Astrocyte (in vitro differentiated cells and primary cell): ENCODE measurements around the gene CMSS1.

Experiments
- EZH2 ChIP-seq: IDR thresholded peaks from 2 replicates; pipeline ENCODE4 v1.6.1; 2012; ENCODE audit warnings: mild to moderate bottlenecking, low read length, inconsistent platforms; ENCODE audit not compliant: insufficient read depth
- TF ChIP-seq, protein P1 (sequence below): IDR thresholded peaks from 2 replicates; pipeline ENCODE4 v1.5.1; 2011; ENCODE audit warnings: low read depth, mild to moderate bottlenecking, inconsistent platforms, low read length, moderate library complexity; ENCODE audit not compliant: insufficient read depth

DNA sequence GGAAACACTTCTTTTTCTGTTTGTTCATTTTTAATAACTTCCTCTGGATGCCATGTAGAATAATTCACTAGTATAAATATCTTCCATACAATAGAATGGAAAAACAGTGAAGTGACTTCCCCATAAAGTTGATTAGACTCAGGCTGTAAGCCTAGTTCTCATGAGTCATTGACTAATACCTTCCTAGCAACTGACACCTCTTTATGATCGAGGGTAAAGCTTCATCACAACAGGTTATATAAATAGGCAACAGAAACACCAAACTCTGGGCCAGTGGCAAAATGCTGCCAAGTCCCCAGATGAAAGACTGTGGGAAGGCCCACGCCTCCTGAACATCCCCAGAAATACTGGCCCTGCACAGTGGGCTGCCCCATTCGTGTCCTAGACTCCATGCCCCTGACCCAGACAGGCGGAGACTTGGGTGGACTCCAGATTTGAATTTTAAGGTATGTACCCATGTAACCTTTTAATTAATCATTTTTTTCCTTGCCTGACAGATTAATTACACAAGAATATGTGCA lies 371.8 kb downstream of the CMSS1 start:
- TF ChIP-seq, protein P1, sequence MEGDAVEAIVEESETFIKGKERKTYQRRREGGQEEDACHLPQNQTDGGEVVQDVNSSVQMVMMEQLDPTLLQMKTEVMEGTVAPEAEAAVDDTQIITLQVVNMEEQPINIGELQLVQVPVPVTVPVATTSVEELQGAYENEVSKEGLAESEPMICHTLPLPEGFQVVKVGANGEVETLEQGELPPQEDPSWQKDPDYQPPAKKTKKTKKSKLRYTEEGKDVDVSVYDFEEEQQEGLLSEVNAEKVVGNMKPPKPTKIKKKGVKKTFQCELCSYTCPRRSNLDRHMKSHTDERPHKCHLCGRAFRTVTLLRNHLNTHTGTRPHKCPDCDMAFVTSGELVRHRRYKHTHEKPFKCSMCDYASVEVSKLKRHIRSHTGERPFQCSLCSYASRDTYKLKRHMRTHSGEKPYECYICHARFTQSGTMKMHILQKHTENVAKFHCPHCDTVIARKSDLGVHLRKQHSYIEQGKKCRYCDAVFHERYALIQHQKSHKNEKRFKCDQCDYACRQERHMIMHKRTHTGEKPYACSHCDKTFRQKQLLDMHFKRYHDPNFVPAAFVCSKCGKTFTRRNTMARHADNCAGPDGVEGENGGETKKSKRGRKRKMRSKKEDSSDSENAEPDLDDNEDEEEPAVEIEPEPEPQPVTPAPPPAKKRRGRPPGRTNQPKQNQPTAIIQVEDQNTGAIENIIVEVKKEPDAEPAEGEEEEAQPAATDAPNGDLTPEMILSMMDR, result no peak
- TF ChIP-seq EZH2, result no peak
